ENCODE data around the gene CTNNBL1. TPM values are rescaled to one million over a fixed set of nuclear protein-coding genes. Genes with fewer than 3 reads are reported as not detected.
"Not testable (repeated sequence)": the region's sequence is repeated elsewhere in the genome, so short reads cannot be mapped to it uniquely, and the experiment has no call there.

Gene CTNNBL1
- total RNA-seq, 2 experiments from 2014 or later: 67.3 to 74.9 TPM

DNA sequence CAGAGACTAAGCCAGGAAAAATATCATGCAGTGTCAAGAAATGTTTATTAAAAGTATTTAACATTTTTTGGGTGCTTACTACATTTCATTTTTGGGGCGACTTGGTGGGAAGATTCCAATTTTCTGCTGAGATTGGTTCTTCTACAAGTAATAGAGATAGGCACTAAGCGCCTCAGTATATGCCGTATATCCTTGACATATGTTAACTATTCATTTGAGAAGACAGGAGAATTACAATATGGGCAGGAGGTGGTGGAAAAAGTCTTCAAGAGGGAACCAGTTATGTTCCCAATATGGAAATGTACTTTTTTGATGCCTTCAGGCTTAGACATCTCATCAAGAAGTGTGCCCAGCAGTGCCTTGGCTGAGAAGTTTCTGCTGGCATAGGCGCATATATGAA is 6.5 kb downstream of the CTNNBL1 start:
- Mint-ChIP-seq H3K4me3 (no peak overlapping the region), H3K9me3 (no peaks in the 10 kb centered on the region), H3K4me1 (ENCODE audit: low read depth) (peaks cover 30% of the 10 kb centered on the region), H3K36me3 (ENCODE audit: low read depth) (peaks cover 20% of the 10 kb centered on the region), H3K27me3 (no peaks in the 10 kb centered on the region), H3K27ac (no peak overlapping the region)
- intact Hi-C loops (cut with micrococcal nuclease): no loop called here
- ATAC-seq (no peak), DNase-seq (no peak)
- ChIA-PET POLR2A (no interaction called here), CTCF (no interaction called here)
- TF ChIP-seq, protein P1, sequence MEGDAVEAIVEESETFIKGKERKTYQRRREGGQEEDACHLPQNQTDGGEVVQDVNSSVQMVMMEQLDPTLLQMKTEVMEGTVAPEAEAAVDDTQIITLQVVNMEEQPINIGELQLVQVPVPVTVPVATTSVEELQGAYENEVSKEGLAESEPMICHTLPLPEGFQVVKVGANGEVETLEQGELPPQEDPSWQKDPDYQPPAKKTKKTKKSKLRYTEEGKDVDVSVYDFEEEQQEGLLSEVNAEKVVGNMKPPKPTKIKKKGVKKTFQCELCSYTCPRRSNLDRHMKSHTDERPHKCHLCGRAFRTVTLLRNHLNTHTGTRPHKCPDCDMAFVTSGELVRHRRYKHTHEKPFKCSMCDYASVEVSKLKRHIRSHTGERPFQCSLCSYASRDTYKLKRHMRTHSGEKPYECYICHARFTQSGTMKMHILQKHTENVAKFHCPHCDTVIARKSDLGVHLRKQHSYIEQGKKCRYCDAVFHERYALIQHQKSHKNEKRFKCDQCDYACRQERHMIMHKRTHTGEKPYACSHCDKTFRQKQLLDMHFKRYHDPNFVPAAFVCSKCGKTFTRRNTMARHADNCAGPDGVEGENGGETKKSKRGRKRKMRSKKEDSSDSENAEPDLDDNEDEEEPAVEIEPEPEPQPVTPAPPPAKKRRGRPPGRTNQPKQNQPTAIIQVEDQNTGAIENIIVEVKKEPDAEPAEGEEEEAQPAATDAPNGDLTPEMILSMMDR (IDR thresholded peaks at IDR 0.05): no peak

GRCh38 chr20:37701676-37702075 is 7.8 kb downstream of the CTNNBL1 start:
- H3K27me3 Mint-ChIP-seq; intact Hi-C loops (cut with micrococcal nuclease); POLR2A ChIA-PET; DNase-seq; H3K4me3 Mint-ChIP-seq; ATAC-seq; CTCF ChIA-PET; H3K9me3 Mint-ChIP-seq; H3K27ac Mint-ChIP-seq: not testable (repeated sequence)
- Mint-ChIP-seq H3K4me1 (ENCODE audit: low read depth) (peaks cover 26% of the 10 kb centered on the region), H3K36me3 (ENCODE audit: low read depth) (peaks cover 13% of the 10 kb centered on the region)

- Mint-ChIP-seq H3K36me3 (ENCODE audit: low read depth) (peaks cover 12% of the 10 kb centered on the region), H3K4me1 (ENCODE audit: low read depth) (peaks cover 25% of the 10 kb centered on the region), H3K27ac (no peak overlapping the region), H3K4me3 (no peak overlapping the region), H3K9me3 (no peaks in the 10 kb centered on the region), H3K27me3 (no peaks in the 10 kb centered on the region)
- ChIA-PET CTCF (no interaction called here), POLR2A (interaction anchor here (1.0 kb wide), 1 partner anchor 8 kb away, joined by 3 read pairs; no protein-coding TSS in a partner anchor)
- intact Hi-C loops (cut with micrococcal nuclease): no loop called here
- DNase-seq (no peak), ATAC-seq (no peak)
- TF ChIP-seq, protein P1 (IDR thresholded peaks at IDR 0.05): no peak
Measured at GRCh38 chr20:37702403-37703034, 8.7 kb downstream of the CTNNBL1 start.

- peaks cover 11% of the 10 kb centered on the region for H3K36me3 Mint-ChIP-seq (ENCODE audit: low read depth)
- DNase-seq (no peak), ATAC-seq (no peak)
- no peak overlapping the region for H3K4me3 Mint-ChIP-seq
- intact Hi-C loops (cut with micrococcal nuclease): no loop called here
- H3K27ac Mint-ChIP-seq: no peak overlapping the region
- POLR2A ChIA-PET: interaction anchor here (1.0 kb wide), 1 partner anchor 9 kb away, joined by 3 read pairs; no protein-coding TSS in a partner anchor
- no peaks in the 10 kb centered on the region for H3K9me3 Mint-ChIP-seq
- TF ChIP-seq, protein P1 (IDR thresholded peaks at IDR 0.05): no peak
- peaks cover 26% of the 10 kb centered on the region for H3K4me1 Mint-ChIP-seq (ENCODE audit: low read depth)
- CTCF ChIA-PET: interaction anchor here (0.6 kb wide), 1 partner anchor 24 kb away, joined by 3 read pairs; no protein-coding TSS in a partner anchor
- H3K27me3 Mint-ChIP-seq: no peaks in the 10 kb centered on the region
Measured at GRCh38 chr20:37703035-37703845, 9.4 kb downstream of the CTNNBL1 start.

DNA sequence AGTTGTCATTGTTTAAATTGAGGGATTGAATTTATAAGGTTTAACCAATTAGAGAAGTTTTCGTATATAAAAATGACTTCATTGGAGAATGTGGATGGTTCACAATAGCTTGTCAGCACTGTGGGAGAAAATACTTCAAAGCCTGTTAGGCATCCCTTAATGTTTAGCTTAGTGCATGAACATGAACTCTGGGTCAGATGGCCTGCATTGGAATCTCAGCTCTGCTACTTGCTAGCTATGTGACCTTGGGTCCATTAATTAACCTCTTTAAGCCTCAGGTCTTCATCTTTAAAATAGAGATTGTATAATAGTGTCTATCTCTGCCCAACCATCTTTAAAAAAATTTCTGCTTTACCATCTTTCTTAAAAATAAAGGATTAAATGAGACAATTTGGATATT is 11.1 kb downstream of the CTNNBL1 start:
- H3K27ac Mint-ChIP-seq: no peak overlapping the region
- peaks cover 4% of the 10 kb centered on the region for H3K36me3 Mint-ChIP-seq (ENCODE audit: low read depth)
- DNase-seq: no peak
- H3K4me1 Mint-ChIP-seq (ENCODE audit: low read depth): peaks cover 21% of the 10 kb centered on the region
- ChIA-PET POLR2A (interaction anchor here (0.8 kb wide), 1 partner anchor 11 kb away, joined by 3 read pairs; the partner anchor contains the start of gene CTNNBL1), CTCF (interaction anchor here (2.0 kb wide), 1 partner anchor 11 kb away, joined by 4 read pairs; no protein-coding TSS in a partner anchor)
- ATAC-seq: no peak
- intact Hi-C loops (cut with micrococcal nuclease): no loop called here
- no peaks in the 10 kb centered on the region for H3K9me3 Mint-ChIP-seq
- no peaks in the 10 kb centered on the region for H3K27me3 Mint-ChIP-seq
- TF ChIP-seq, protein P1 (IDR thresholded peaks at IDR 0.05): no peak
- no peak overlapping the region for H3K4me3 Mint-ChIP-seq
